Liver (tissue), 9 donors: ENCODE measurements around the gene ZDHHC23. TPM values are rescaled to one million over a fixed set of nuclear protein-coding genes. Genes with fewer than 3 reads are reported as not detected.

Source experiments
- DNase-seq: peaks from one replicate; pipeline ENCODE4 v3.0.0-alpha.2; 2017; ENCODE audit warnings: low spot score
- H3K27ac ChIP-seq, 2 donors: one replicate each; pipeline ENCODE4 v1.7.0; 2013; ENCODE audit warnings: inconsistent platforms in 2 of 2, low read length in 2 of 2, control low read depth in 1 of 2, low read depth in 1 of 2, mild to moderate bottlenecking in 1 of 2
- H3K27me3 ChIP-seq, 4 donors: one replicate each; pipeline versions ENCODE4 v1.6.1 to v1.7.0; 2013; ENCODE audit warnings: low read length in 3 of 4, inconsistent platforms in 1 of 4, mild to moderate bottlenecking in 1 of 4, moderate library complexity in 1 of 4; ENCODE audit not compliant: control insufficient read depth in 4 of 4, insufficient read depth in 4 of 4
- H3K36me3 ChIP-seq, 4 donors: one replicate each; pipeline versions ENCODE4 v1.6.1 to v1.7.0; 2013; ENCODE audit warnings: low read length in 3 of 4, mild to moderate bottlenecking in 3 of 4, low read depth in 1 of 4, moderate library complexity in 1 of 4; ENCODE audit not compliant: control insufficient read depth in 4 of 4, insufficient read depth in 3 of 4
- H3K4me1 ChIP-seq, 4 donors: one replicate each; pipeline versions ENCODE4 v1.6.1 to v1.7.0; 2013; ENCODE audit warnings: low read length in 3 of 4, mild to moderate bottlenecking in 3 of 4, moderate library complexity in 1 of 4; ENCODE audit not compliant: control insufficient read depth in 4 of 4, insufficient read depth in 4 of 4
- H3K4me3 ChIP-seq, 3 donors: one replicate each; pipeline versions ENCODE4 v1.6.1 to v1.7.0; 2013; ENCODE audit warnings: low read length in 3 of 3, control low read depth in 1 of 3, low read depth in 1 of 3, mild to moderate bottlenecking in 1 of 3
- H3K9ac ChIP-seq, 2 donors: one replicate each; pipeline ENCODE4 v1.7.0; 2013; ENCODE audit warnings: low read length in 2 of 2, mild to moderate bottlenecking in 2 of 2, moderate library complexity in 2 of 2, control low read depth in 1 of 2, low read depth in 1 of 2
- H3K9me3 ChIP-seq, 4 donors: one replicate each; pipeline versions ENCODE4 v1.6.1 to v1.7.0; 2013; ENCODE audit warnings: low read length in 3 of 4; ENCODE audit not compliant: control insufficient read depth in 4 of 4
- EGR1 ChIP-seq, 2 donors: IDR thresholded peaks; 2 replicates each; pipeline ENCODE4 v1.6.1; 2016 to 2018; ENCODE audit warnings: antibody characterized with exemption in 2 of 2, low read depth in 2 of 2
- FOXA2 ChIP-seq: IDR thresholded peaks from 2 replicates; pipeline ENCODE4 v1.6.1; 2016; ENCODE audit warnings: antibody characterized with exemption
- GABPA ChIP-seq, 2 donors: IDR thresholded peaks in 1 of 2; conservative IDR thresholded peaks in 1 of 2; 2 replicates each; pipeline ENCODE4 v1.6.1; 2016; ENCODE audit warnings: antibody characterized with exemption in 2 of 2, mild to moderate bottlenecking in 1 of 2, moderate library complexity in 1 of 2
- HNF4A ChIP-seq, 2 donors: conservative IDR thresholded peaks; 2 replicates each; pipeline ENCODE4 v1.6.1; 2016; ENCODE audit warnings: antibody characterized with exemption in 2 of 2, mild to moderate bottlenecking in 2 of 2
- JUND ChIP-seq, 2 donors: IDR thresholded peaks; 2 replicates each; pipeline ENCODE4 v1.6.1; 2016; ENCODE audit warnings: antibody characterized with exemption in 2 of 2
- NR2F2 ChIP-seq: IDR thresholded peaks from 2 replicates; pipeline ENCODE4 v1.6.1; 2016; ENCODE audit warnings: antibody characterized with exemption
- RXRA ChIP-seq, 2 donors: IDR thresholded peaks; 2 replicates each; pipeline ENCODE4 v1.6.1; 2017 to 2018; ENCODE audit warnings: antibody characterized with exemption in 2 of 2, mild to moderate bottlenecking in 1 of 2
- SP1 ChIP-seq: IDR thresholded peaks from 2 replicates; pipeline ENCODE4 v1.6.1; 2018; ENCODE audit warnings: antibody characterized with exemption, mild to moderate bottlenecking
- WGBS: extraction: QIAGEN DNeasy Blood & Tissue Kit; methylation state at CpG from one replicate; pipeline ENCODE4 v1.1.7; 2013; 5-methylcytosine and 5-hydroxymethylcytosine counted together
- polyA plus RNA-seq, 2 donors: library from polyadenylated mRNA; stranded (reverse) in 1 of 2; unstranded in 1 of 2; fragments of 200-250 nt in 1 of 2; fragments of >200 nt in 1 of 2; fragmentation: Nextera tagmentation in 1 of 2; extraction: Ambion mirVana in 1 of 2; gene quantifications; one replicate each; pipeline versions ENCODE4 v1.2.1 to v1.2.3, GENCODE V29; 2013 to 2015
- total RNA-seq, 2 donors: library from RNA; depleted of rRNA; stranded (reverse); fragments of >200 nt; gene quantifications; one replicate each; pipeline ENCODE4 v1.2.3, GENCODE V29; 2014
- TF ChIP-seq, protein P1 (sequence below): IDR thresholded peaks from 2 replicates; pipeline ENCODE4 v1.6.1; 2016; ENCODE audit warnings: antibody characterized with exemption
- TF ChIP-seq, protein P2 (sequence below): IDR thresholded peaks from 2 replicates; pipeline ENCODE4 v1.6.1; 2016; ENCODE audit warnings: antibody characterized with exemption, mild to moderate bottlenecking
- donor health status: healthy.
- donor health status: healthy.
- donor health status: healthy.
- donor health status: healthy.
- donor health status: healthy.

The ZDHHC23 gene
- total and polyA plus RNA-seq, 4 donors: 2.3 to 16.2 (median 4.1) TPM

DNA sequence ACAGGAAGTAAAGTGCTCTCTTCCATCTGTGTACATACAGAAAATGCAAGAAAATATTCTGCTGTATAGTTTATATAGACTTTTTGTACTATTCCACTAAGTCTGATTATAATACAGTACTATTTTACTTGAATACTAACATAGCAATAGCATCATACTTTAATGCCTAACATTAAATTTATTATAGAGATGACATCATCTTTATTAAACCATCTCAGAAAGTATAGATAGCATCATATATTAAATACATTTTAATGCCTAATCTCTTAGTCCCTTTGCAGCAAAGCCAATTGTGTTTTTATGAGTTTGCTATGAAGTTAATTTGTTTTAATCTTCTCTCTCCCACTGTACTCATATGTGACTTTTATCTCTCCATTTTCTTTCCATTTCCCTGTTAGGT lies 39.7 kb upstream of the ZDHHC23 start:
- TF ChIP-seq EGR1 (IDR thresholded peaks at IDR 0.05; ENCODE audit: low read depth in 2 of 2): no peak
- TF ChIP-seq, protein P1, sequence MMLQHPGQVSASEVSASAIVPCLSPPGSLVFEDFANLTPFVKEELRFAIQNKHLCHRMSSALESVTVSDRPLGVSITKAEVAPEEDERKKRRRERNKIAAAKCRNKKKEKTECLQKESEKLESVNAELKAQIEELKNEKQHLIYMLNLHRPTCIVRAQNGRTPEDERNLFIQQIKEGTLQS: no peak
- no peak for TF ChIP-seq RXRA (IDR thresholded peaks at IDR 0.05)
- TF ChIP-seq, protein P2, sequence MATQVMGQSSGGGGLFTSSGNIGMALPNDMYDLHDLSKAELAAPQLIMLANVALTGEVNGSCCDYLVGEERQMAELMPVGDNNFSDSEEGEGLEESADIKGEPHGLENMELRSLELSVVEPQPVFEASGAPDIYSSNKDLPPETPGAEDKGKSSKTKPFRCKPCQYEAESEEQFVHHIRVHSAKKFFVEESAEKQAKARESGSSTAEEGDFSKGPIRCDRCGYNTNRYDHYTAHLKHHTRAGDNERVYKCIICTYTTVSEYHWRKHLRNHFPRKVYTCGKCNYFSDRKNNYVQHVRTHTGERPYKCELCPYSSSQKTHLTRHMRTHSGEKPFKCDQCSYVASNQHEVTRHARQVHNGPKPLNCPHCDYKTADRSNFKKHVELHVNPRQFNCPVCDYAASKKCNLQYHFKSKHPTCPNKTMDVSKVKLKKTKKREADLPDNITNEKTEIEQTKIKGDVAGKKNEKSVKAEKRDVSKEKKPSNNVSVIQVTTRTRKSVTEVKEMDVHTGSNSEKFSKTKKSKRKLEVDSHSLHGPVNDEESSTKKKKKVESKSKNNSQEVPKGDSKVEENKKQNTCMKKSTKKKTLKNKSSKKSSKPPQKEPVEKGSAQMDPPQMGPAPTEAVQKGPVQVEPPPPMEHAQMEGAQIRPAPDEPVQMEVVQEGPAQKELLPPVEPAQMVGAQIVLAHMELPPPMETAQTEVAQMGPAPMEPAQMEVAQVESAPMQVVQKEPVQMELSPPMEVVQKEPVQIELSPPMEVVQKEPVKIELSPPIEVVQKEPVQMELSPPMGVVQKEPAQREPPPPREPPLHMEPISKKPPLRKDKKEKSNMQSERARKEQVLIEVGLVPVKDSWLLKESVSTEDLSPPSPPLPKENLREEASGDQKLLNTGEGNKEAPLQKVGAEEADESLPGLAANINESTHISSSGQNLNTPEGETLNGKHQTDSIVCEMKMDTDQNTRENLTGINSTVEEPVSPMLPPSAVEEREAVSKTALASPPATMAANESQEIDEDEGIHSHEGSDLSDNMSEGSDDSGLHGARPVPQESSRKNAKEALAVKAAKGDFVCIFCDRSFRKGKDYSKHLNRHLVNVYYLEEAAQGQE: no peak
- no peak for TF ChIP-seq HNF4A (conservative IDR thresholded peaks at IDR 0.05)
- no peak for TF ChIP-seq SP1
- TF ChIP-seq JUND (IDR thresholded peaks at IDR 0.05): no peak
- H3K4me3 ChIP-seq: no peak overlapping the region
- peaks cover 0 to 2% (median 0%) of the 10 kb centered on the region in 4 donors for H3K9me3 ChIP-seq
- no peak for DNase-seq
- H3K27me3 ChIP-seq: no peaks in the 10 kb centered on the region
- H3K27ac ChIP-seq: no peak overlapping the region
- no peak overlapping the region for H3K9ac ChIP-seq
- H3K36me3 ChIP-seq: peaks cover 0 to 22% (median 2%) of the 10 kb centered on the region in 4 donors
- peaks cover 0 to 4% (median 2%) of the 10 kb centered on the region in 4 donors for H3K4me1 ChIP-seq

DNA sequence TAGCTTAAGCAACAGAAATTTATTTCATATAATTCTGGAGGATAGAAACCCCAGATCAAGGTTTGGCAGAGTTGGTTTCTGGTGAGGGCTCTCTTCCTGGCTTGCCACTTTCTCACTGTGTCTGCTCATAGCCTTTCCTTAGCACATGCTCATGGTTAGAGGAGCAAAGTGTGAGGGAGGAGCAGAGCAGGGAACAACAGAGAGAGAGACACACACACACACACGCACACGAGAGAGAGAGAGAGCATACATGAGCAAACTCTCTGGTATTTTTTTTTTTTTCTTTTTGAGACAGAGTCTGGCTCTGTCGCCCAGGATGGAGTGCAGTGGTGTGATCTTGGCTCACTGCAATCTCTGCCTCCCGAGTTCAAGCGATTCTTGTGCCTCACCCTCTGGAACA lies 36.8 kb upstream of the ZDHHC23 start:
- Histone ChIP-seq H3K9ac (no peak overlapping the region), H3K27me3 (no peaks in the 10 kb centered on the region), H3K4me1 (peaks cover 0 to 10% (median 6%) of the 10 kb centered on the region in 4 donors), H3K4me3 (no peak overlapping the region), H3K27ac (no peak overlapping the region), H3K36me3 (peaks cover 0 to 19% (median 2%) of the 10 kb centered on the region in 4 donors), H3K9me3 (no peaks in the 10 kb centered on the region)
- WGBS: 66% methylated on average over 5 of the region's 5 CpGs
- DNase-seq: no peak
- TF ChIP-seq GABPA (IDR thresholded peaks at IDR 0.05 in 1 of 2, conservative IDR thresholded peaks at IDR 0.05 in 1 of 2): no peak
- TF ChIP-seq, protein P2: no peak
- TF ChIP-seq, protein P1: no peak
- no peak for TF ChIP-seq FOXA2
- TF ChIP-seq NR2F2: no peak
